NB4 (cell line): ENCODE data around the gene CGRRF1.
A peak's percentile ranks its signal among the peaks of the same experiment; 100 is the strongest.

ENCODE experiments used
- DNase-seq: peaks from one replicate; pipeline ENCODE4 v3.0.0; 2010; ENCODE audit warnings: low read depth
- H3K4me3 ChIP-seq: one replicate; pipeline ENCODE4 v1.5.1; 2011; ENCODE audit warnings: mild to moderate bottlenecking, low read depth, low read length, moderate library complexity
- MAX ChIP-seq: IDR thresholded peaks from 2 replicates; pipeline ENCODE4 v1.6.1; 2011; ENCODE audit warnings: low read depth, low read length
- MYC ChIP-seq: IDR thresholded peaks from 2 replicates; pipeline ENCODE4 v1.6.1; 2011; ENCODE audit warnings: low read depth, low read length
- POLR2A ChIP-seq: IDR thresholded peaks from 2 replicates; pipeline ENCODE4 v1.6.1; 2011; ENCODE audit warnings: mild to moderate bottlenecking; ENCODE audit not compliant: insufficient read length; ENCODE audit errors: extremely low read depth
- TF ChIP-seq, protein P1 (sequence below): IDR thresholded peaks from one replicate; pipeline ENCODE4 v1.5.1; 2012; ENCODE audit warnings: low read depth, low read length

The CGRRF1 gene

DNA sequence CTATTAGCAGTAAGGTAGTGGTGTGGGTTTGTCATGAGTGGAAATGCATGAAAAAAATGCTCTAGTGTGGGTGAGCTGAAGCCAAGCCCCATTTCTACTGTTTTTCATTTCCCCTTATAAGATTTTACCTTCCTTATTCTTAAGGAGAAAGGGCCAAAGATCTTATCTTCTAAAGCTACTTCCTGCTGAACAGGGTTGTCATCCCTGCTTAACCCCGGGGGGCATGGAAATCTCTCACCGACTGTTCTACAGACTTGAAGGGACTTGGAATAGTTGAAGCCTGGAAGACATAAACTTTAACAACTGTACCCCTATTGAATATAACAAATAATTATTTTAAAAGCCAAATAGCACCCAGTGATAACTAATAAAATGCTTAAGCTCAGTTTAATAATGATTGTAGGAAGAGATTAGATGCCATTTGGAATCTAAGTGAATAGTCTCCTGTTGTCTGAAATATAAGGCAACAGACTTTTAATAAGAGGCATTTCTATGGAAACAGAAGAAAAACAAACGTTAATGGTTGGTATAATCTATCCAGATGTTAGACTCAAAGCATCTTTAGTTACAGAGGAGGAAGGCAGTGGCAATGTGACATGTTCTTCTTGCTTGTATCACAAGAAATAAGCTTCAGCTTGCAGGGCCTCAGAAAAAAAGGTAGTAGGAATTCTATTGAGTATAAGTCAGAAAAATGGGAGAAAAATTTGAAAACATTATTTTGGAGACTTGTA is 19.1 kb upstream of the CGRRF1 start:
- H3K4me3 ChIP-seq: no peak overlapping the region
- DNase-seq: peak; percentile 14
- TF ChIP-seq MYC (no peak), MAX (no peak), POLR2A (no peak)
- TF ChIP-seq, protein P1, sequence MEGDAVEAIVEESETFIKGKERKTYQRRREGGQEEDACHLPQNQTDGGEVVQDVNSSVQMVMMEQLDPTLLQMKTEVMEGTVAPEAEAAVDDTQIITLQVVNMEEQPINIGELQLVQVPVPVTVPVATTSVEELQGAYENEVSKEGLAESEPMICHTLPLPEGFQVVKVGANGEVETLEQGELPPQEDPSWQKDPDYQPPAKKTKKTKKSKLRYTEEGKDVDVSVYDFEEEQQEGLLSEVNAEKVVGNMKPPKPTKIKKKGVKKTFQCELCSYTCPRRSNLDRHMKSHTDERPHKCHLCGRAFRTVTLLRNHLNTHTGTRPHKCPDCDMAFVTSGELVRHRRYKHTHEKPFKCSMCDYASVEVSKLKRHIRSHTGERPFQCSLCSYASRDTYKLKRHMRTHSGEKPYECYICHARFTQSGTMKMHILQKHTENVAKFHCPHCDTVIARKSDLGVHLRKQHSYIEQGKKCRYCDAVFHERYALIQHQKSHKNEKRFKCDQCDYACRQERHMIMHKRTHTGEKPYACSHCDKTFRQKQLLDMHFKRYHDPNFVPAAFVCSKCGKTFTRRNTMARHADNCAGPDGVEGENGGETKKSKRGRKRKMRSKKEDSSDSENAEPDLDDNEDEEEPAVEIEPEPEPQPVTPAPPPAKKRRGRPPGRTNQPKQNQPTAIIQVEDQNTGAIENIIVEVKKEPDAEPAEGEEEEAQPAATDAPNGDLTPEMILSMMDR: no peak

DNA sequence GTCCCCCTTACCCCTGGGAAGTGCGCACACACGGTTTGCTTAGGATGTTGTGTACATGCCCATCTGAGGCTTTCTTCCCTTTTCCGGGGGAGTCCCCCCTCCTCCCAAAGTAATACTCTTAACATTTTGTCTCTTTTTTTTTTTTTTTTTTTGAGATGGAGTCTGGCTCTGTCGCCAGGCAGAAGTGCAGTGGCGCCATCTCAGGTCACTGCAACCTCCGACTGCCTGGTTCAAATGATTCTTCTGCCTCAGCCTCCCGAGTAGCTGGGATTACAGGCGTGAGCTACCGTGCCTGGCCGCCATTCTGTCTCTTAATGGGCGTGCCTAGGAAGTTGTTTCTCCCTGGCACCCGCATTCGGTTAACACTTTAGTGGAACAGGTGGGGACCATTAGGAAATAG is 16.4 kb upstream of the CGRRF1 start:
- DNase-seq: peak; percentile 25
- H3K4me3 ChIP-seq: no peak overlapping the region
- no peak for TF ChIP-seq MAX
- TF ChIP-seq MYC: no peak
- TF ChIP-seq, protein P1: no peak
- TF ChIP-seq POLR2A: no peak

DNA sequence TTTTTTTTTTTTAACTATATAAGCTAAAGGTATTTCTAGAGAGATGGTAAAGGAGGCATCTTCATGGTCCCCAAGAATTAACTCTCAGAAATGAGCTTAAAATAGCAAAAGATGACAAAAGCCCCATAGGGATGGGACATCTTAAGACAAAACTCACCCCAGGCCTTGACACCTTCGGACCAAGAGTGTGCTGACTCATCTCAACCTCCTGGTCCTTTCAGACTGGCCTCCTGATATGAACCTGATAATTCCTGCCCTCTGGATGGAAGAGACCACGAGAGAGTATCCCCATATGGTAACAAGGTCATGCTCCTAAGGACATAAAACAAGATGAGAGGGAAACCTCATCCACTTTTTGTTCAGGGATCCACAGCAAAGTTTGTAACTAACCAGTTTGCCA is 12.5 kb upstream of the CGRRF1 start:
- DNase-seq: no peak
- TF ChIP-seq MAX (no peak), POLR2A (no peak), MYC (no peak)
- TF ChIP-seq, protein P1: no peak
- no peak overlapping the region for H3K4me3 ChIP-seq

- TF ChIP-seq POLR2A (no peak), MAX (no peak), MYC (no peak)
- TF ChIP-seq, protein P1: no peak
- DNase-seq: no peak
- H3K4me3 ChIP-seq: no peak overlapping the region
These were observed 11.6 kb upstream of the CGRRF1 start for GRCh38 chr14:54498095-54498531.

DNA sequence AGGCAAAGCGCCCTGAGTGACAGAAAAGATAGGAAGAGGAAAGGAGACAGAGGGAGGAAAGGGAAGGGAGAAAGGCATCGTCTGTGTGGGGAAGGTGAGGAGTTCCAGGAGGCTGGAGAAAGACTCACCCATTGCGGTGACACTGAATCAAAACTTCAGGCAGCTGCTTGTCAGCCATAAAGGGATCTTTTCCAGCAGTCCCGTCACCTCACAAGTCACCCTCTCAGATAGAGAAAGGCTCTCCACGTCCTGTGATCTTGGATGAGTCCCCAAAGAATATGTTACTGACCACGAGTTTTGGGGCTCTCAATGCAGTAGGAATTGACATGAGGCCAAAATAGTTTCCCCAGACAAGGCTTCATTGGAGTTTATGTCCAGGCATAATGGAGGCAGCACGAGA is 11.1 kb upstream of the CGRRF1 start:
- TF ChIP-seq, protein P1: no peak
- no peak for TF ChIP-seq POLR2A
- TF ChIP-seq MYC: no peak
- TF ChIP-seq MAX: no peak
- no peak overlapping the region for H3K4me3 ChIP-seq
- no peak for DNase-seq
